VCaP (cell line): ENCODE measurements around the gene SSBP2.

Experiments used
- H3K27ac ChIP-seq: fragments of 450-650 bp; 2 replicates; pipeline ENCODE4 v1.5.1; 2017
- CTCF ChIP-seq: fragments of 450-650 bp; conservative IDR thresholded peaks from 2 replicates; pipeline ENCODE4 v1.5.1; 2017; ENCODE audit warnings: mild to moderate bottlenecking, moderate library complexity

Gene SSBP2

GRCh38 chr5:81767938-81768337 is 17.0 kb upstream of the SSBP2 start:
- no peak overlapping the region for H3K27ac ChIP-seq
- TF ChIP-seq CTCF, result no peak

GRCh38 chr5:81767097-81767496 is 16.2 kb upstream of the SSBP2 start:
- no peak overlapping the region for H3K27ac ChIP-seq
- TF ChIP-seq CTCF, result no peak

- TF ChIP-seq CTCF, result no peak
- H3K27ac ChIP-seq, result no peak overlapping the region
These were observed 15.7 kb upstream of the SSBP2 start for GRCh38 chr5:81766611-81767010.

- TF ChIP-seq CTCF, result no peak
- H3K27ac ChIP-seq, result no peak overlapping the region
These were observed 12.5 kb upstream of the SSBP2 start for GRCh38 chr5:81763294-81763928.

- TF ChIP-seq CTCF, result no peak
- no peak overlapping the region for H3K27ac ChIP-seq
These were observed 12.0 kb upstream of the SSBP2 start for GRCh38 chr5:81762853-81763252.

- no peak for TF ChIP-seq CTCF
These were observed 11.5 kb upstream of the SSBP2 start for GRCh38 chr5:81762401-81762800.

GRCh38 chr5:81761970-81762369 is 11.1 kb upstream of the SSBP2 start:
- no peak overlapping the region for H3K27ac ChIP-seq
- TF ChIP-seq CTCF, result no peak

More at GRCh38 chr5:81762401-81762800, 11.5 kb upstream of the SSBP2 start:
- no peak overlapping the region for H3K27ac ChIP-seq
